HG03139 (cell line): ENCODE results near the gene GREM1.

Experiments used
- ATAC-seq: cut with Tn5 transposase; IDR thresholded peaks from one replicate; pipeline ENCODE4 v1.9.1; 2021; ENCODE audit not compliant: unreplicated experiment

Gene GREM1

GRCh38 chr15:32730677-32731654, 13.2 kb downstream of the GREM1 start:
- ATAC-seq: no peak

GRCh38 chr15:32732574-32733157, 14.9 kb downstream of the GREM1 start:
- ATAC-seq: no peak

- no peak for ATAC-seq
Observed at GRCh38 chr15:32733281-32733680, 15.5 kb downstream of the GREM1 start.

- no peak for ATAC-seq
Observed at GRCh38 chr15:32735989-32736700, 18.3 kb downstream of the GREM1 start.

DNA sequence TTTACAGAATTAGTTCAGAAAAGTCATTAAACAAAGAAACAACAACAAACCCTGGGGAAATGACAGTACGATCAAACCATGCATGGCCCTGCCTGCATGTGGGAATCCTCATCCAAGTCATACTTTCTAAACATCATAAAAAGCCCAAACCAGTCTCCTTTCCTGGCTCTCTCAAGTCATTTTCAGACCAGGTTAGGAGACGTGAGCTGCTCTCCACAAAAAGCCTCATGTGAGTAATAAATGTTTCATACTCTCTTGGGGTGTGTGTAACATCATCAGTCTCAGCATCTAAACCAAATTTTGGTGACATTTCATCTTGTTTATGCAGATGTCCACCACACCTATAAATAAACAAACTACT, 18.9 kb downstream of the GREM1 start:
- no peak for ATAC-seq

DNA sequence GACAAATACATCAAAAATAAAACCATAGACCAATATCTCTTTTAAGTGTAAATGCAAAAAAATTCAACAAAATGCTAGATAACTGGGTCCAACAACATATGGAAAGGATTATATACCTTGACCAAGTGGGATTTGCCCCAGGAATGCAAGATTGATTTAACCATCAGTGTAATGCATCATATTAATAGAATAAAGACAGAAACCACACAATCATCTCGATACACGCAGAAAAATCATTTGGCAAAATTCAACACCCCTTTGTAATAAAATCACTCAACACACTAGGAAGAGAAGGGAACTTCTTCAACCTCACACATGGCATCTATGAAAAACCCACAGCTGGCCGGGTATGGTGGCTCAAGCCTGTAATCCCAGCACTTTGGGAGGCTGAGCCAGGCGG, 19.5 kb downstream of the GREM1 start:
- no peak for ATAC-seq

DNA sequence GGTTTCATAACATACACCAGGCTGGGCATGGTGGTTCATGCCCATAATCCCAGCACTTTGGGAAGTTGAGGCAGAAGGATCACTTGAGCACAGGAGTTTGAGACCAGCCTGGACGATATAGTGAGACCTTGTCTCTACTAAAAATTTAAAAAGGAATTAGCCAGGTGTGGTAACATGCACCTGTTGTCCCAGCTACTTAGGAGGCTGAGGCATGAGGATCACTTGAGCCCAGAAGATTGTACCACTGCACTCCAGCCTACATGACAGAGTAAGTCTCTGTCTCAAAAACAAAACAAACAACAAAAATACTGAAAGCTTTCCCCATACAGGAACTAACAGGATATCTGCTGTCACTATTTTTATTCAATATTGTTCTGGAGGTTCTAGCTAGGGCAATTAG, 20.9 kb downstream of the GREM1 start:
- ATAC-seq: no peak

- no peak for ATAC-seq
Observed at GRCh38 chr15:32739522-32740063, 21.8 kb downstream of the GREM1 start.

DNA sequence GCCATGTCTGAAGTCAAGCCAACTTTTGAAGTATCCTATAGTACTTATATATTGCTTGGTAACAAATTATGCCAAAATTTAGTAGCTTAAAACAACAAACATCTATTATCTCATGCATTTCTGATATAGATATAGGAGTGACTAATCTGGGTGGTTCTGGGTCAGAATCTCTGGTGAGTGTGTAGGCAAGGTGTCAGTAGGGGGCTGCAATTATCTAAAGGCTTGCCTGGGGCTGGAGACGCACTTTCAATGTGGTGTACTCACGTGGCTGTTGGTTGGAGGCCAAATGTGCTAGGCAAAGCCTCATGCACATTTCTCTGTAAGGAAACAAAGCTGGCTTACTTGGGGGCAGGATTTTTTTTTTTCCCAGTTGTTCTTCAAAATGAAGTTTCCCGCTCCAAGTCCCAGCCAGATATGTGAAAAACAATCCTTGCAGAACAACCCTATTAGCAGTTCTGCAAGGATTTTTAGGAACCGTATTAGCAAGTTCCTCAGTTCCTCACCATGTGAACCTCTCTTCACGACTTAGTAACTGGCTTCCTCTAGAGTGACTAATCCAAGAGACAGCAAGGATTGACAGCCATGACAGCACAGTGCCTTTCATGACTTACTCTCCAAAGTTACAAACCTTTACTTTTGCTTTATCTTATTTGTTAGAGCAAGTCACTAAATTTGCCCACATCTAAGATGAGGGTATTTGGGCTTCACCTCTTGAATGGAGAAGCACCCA, 25.8 kb downstream of the GREM1 start:
- no peak for ATAC-seq

- no peak for ATAC-seq
Observed at GRCh38 chr15:32746116-32746857, 28.5 kb downstream of the GREM1 start.

DNA sequence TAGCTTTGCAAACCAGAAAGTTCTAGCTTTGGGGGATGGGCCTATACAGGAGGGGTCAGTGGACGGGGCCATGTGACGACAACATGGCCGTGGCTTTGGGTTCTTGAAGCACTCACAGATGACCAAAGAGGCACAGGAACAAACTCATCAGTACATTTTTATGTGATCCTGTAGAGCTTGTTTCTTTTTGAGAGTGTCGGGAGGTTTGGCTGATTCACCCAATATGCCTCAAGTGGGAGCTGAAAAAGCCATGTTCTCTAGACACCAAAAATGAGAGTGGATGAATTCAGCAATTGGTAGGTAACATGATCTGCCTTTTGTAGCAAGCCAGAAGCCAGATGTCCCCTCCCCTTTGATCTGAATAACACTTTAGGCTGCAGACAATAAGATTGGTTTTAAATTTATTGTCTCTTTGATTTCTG, 30.1 kb downstream of the GREM1 start:
- no peak for ATAC-seq

GRCh38 chr15:32750979-32751378, 33.2 kb downstream of the GREM1 start:
- no peak for ATAC-seq

GRCh38 chr15:32757426-32757825, 39.6 kb downstream of the GREM1 start:
- no peak for ATAC-seq

- ATAC-seq: no peak
Observed at GRCh38 chr15:32763295-32763694, 45.5 kb downstream of the GREM1 start.

GRCh38 chr15:32765236-32765635, 47.4 kb downstream of the GREM1 start:
- no peak for ATAC-seq

DNA sequence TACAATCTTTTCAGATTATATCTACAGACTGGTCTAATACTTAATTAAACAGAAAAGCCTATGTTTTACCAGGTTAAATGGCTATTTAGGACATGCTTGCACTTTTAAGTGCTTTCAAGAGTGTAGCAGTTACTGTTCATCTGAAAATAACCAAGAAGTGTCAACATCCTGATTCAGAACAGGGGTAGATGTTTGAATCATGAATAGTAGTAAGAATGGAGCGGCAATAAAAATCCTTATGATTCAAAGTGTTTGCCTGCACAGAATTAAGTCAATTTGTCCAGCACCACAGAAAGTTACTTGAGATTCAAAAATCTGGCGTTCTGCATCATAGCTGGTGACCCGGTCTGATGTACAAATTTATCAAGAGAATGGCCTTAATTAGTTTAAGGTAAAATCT, 48.3 kb downstream of the GREM1 start:
- ATAC-seq: no peak

DNA sequence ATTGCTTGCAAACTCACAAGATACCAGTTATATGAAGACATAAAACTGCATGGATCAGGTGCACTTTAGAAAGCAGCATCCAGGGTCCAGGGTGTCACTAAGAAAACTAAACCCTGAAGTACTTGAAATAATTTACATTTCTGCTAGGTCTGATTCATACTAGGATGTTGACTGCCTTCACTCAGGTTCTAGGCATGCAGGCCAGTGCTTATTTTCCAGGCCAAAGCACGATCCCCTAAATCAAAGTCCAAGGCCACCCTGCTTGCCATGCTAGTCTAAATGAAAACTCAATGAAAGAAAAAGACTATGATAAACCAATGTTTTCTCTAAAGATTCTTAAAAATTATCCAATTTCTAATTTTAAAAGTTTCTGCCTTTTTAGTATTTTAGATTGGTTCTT, 49.4 kb downstream of the GREM1 start:
- ATAC-seq: no peak

DNA sequence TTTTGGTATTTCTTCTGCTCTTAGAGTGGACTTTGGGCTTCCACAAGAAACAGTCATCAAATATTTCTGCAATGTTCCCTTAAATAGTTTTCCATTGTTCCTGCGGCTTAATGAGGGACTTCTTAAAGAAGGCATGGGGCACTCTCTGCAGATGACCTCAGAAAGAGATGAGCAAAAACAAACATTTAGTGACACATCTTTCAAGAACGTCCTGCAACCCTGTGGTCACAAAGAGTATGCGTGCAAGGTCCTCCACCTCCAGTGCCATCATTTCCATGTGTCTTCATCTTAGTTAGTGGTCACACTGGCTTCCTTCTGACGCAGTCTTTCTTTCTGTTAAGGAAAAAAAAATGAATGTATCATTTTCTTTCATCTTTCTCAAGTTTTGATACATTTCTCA, 56.2 kb downstream of the GREM1 start:
- no peak for ATAC-seq

DNA sequence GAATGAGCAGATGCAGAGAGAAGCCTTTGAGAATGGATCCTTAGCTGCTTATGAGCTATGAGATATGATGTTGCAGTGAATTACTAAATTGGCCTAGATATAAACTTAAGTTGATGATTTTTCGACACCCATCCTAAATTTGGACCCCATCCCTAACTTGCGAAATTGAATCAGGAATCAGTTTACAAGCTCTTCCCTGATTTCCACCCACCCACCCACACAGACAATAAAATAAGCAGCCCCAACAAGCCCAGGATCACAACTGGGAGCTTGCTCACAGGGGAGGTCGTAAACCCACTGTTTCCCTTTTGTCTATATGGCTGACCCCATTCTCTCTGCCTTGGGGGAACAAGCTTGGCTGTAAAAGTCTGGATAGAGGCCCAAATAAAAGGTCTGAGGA, 57.3 kb downstream of the GREM1 start:
- ATAC-seq: no peak
